Gastrocnemius medialis (tissue), 4 donors: ENCODE data around the gene PRICKLE4. TPM values are rescaled to one million over a fixed set of nuclear protein-coding genes. Genes with fewer than 3 reads are reported as not detected.

ENCODE experiments used
- ATAC-seq, 2 donors: fragments of 150-250 bp; one replicate each; pipeline ENCODE4 v1.9.1; 2016
- DNase-seq, 2 donors: peaks; one replicate each; pipeline ENCODE4 v3.0.0-alpha.2; 2019
- H3K27ac ChIP-seq, 4 donors: fragments of 200-600 bp; sonication (generic); 1 replicate in 1 of 4; 2 replicates in 3 of 4; pipeline ENCODE4 v1.5.1; 2016 to 2018; ENCODE audit warnings: mild to moderate bottlenecking in 2 of 4, moderate library complexity in 1 of 4
- H3K27me3 ChIP-seq, 3 donors: fragments of 200-600 bp; sonication (generic) in 2 of 3; 1 replicate in 1 of 3; 2 replicates in 2 of 3; pipeline versions ENCODE4 v1.5.1 to v1.6.0; 2016 to 2019; ENCODE audit warnings: mild to moderate bottlenecking in 1 of 3, moderate library complexity in 1 of 3
- H3K36me3 ChIP-seq, 2 donors: fragments of 200-600 bp; sonication (generic) in 1 of 2; one replicate each; pipeline ENCODE4 v1.5.1; 2017 to 2018
- H3K4me1 ChIP-seq, 2 donors: fragments of 200-600 bp; sonication (generic) in 1 of 2; one replicate each; pipeline ENCODE4 v1.5.1; 2016 to 2017; ENCODE audit warnings: mild to moderate bottlenecking in 2 of 2
- H3K4me3 ChIP-seq, 4 donors: fragments of 200-600 bp; sonication (generic) in 3 of 4; 1 replicate in 1 of 4; 2 replicates in 3 of 4; pipeline ENCODE4 v1.5.1; 2016 to 2019; ENCODE audit warnings: mild to moderate bottlenecking in 2 of 4
- H3K9me3 ChIP-seq, 3 donors: fragments of 200-600 bp; sonication (generic) in 2 of 3; 1 replicate in 1 of 3; 2 replicates in 2 of 3; pipeline ENCODE4 v1.5.1; 2016 to 2019
- CTCF ChIP-seq, 5 experiments: fragments of 450-650 bp in 3 of 5; fragments of 200-600 bp in 2 of 5; sonication (generic) in 2 of 5; IDR thresholded peaks in 4 of 5; conservative IDR thresholded peaks in 1 of 5; 1 replicate in 4 of 5; 2 replicates in 1 of 5; pipeline ENCODE4 v1.5.1; 2016 to 2019; ENCODE audit warnings: antibody characterized with exemption in 5 of 5, mild to moderate bottlenecking in 3 of 5, moderate library complexity in 3 of 5
- POLR2A ChIP-seq, 2 donors: fragments of 450-650 bp; IDR thresholded peaks; one replicate each; pipeline ENCODE4 v1.6.1; 2017; ENCODE audit warnings: antibody characterized with exemption in 2 of 2, mild to moderate bottlenecking in 2 of 2, moderate library complexity in 2 of 2
- in situ Hi-C, 4 donors: fragments of 200-750 bp; cut with MboI; loops; one replicate each; pipeline versions ENCODE4 v1.15.0 to v1.8.0; 2017; ENCODE audit warnings: low sequenced_read_pairs in 4 of 4
- intact Hi-C: fragments of 100-400 bp; cut with DNase I; formaldehyde crosslinking; loops from one replicate; pipeline ENCODE4 v1.15.1; 2023; ENCODE audit warnings: low total_unique reads
- total RNA-seq, 4 donors: library from RNA; depleted of rRNA; stranded (reverse); fragments of >200 nt; gene quantifications; one replicate each; pipeline versions ENCODE4 v1.1.0 to v1.2.3, GENCODE V29; 2016

The PRICKLE4 gene
- total RNA-seq, 4 donors from 2014 or later, result 0.59 to 6.2 (median 1.8) TPM

DNA sequence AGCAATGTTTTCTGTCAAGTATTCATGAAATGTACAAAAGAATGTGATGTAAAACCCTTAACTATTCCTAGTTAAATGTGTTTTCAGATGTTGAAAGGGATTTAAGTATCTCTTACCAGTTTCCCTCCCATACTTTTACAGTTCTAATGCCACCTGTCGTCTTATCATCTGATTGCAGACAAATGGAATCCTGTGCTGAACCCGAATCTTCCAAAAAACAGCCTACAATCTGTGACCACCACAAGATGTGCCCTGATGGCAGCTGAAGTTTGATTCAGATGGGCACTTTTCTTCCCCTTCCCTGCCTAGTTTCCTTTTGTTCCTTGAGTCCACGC lies 8.8 kb downstream of the PRICKLE4 start:
- Histone ChIP-seq H3K9me3 (no peaks in the 10 kb centered on the region), H3K27ac (peak overlapping the region in 1 of 4 donors; percentile 96), H3K36me3 (peaks cover 0 to 34% of the 10 kb centered on the region in 2 donors), H3K4me3 (no peak overlapping the region), H3K4me1 (peaks cover 21 to 30% of the 10 kb centered on the region in 2 donors), H3K27me3 (no peaks in the 10 kb centered on the region)
- in situ Hi-C loops (loop anchor here in 3 of 4 donors (10.0 kb wide), 2 partner anchors 135 to 255 kb away; partner anchors contain the start of genes BYSL (in 2 of the 3) and MED20 (in 2 of the 3)), intact Hi-C loops (loop anchor here (5.0 to 10.0 kb wide), 3 partner anchors 85 to 715 kb away; partner anchors contain the start of genes MRPS10, NFYA and OARD1)
- no peak for TF ChIP-seq POLR2A (IDR thresholded peaks at IDR 0.05)
- no peak for TF ChIP-seq CTCF (IDR thresholded peaks at IDR 0.05 in 4 of 5, conservative IDR thresholded peaks at IDR 0.05 in 1 of 5)
- ATAC-seq (no peak), DNase-seq (no peak)

GRCh38 chr6:41790045-41790444 lies 9.5 kb downstream of the PRICKLE4 start:
- in situ Hi-C loops (loop anchor here in 2 of 4 donors (10.0 kb wide), 2 partner anchors 115 to 135 kb away; partner anchors contain the start of genes BYSL (in 1 of the 2) and MED20 (in 1 of the 2)), intact Hi-C loops (no loop called here)
- Histone ChIP-seq H3K9me3 (no peaks in the 10 kb centered on the region), H3K4me1 (peaks cover 21 to 30% of the 10 kb centered on the region in 2 donors), H3K4me3 (no peak overlapping the region), H3K27me3 (no peaks in the 10 kb centered on the region), H3K27ac (no peak overlapping the region), H3K36me3 (peaks cover 0 to 34% of the 10 kb centered on the region in 2 donors)
- DNase-seq (no peak), ATAC-seq (no peak)
- TF ChIP-seq POLR2A (IDR thresholded peaks at IDR 0.05) (no peak), CTCF (IDR thresholded peaks at IDR 0.05 in 4 of 5, conservative IDR thresholded peaks at IDR 0.05 in 1 of 5) (no peak)

- Histone ChIP-seq H3K36me3 (peaks cover 0 to 43% of the 10 kb centered on the region in 2 donors), H3K27me3 (no peaks in the 10 kb centered on the region), H3K4me1 (peaks cover 12 to 21% of the 10 kb centered on the region in 2 donors), H3K4me3 (no peak overlapping the region), H3K9me3 (no peaks in the 10 kb centered on the region), H3K27ac (no peak overlapping the region)
- intact Hi-C loops (no loop called here), in situ Hi-C loops (loop anchor here in 2 of 4 donors (10.0 kb wide), 2 partner anchors 113 to 133 kb away; partner anchors contain the start of genes BYSL (in 1 of the 2) and MED20 (in 1 of the 2))
- ATAC-seq (no peak), DNase-seq (no peak)
- no peak for TF ChIP-seq CTCF (IDR thresholded peaks at IDR 0.05 in 4 of 5, conservative IDR thresholded peaks at IDR 0.05 in 1 of 5)
- TF ChIP-seq POLR2A (IDR thresholded peaks at IDR 0.05), result no peak
Measured at GRCh38 chr6:41791305-41791704, 10.7 kb downstream of the PRICKLE4 start.

DNA sequence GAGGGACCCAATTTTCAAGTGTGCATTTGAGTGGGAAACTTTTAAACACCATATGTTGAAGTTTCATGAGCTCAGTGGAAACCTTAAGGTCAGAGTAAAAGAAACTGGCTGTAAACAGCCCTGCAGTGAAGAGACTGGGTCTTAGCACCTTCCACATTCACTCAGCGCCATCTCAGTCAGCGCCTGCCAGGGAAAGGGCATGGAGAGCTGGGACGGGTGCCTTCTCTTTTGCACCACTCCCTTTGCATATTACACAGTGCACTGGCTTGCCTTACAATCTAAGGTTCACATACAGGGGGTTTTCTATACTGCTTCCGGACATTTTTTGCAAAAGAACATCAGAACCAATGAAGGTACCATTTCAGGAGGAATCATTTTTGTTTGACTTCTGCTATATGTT lies 11.4 kb downstream of the PRICKLE4 start:
- no peak for ATAC-seq
- TF ChIP-seq CTCF (IDR thresholded peaks at IDR 0.05 in 4 of 5, conservative IDR thresholded peaks at IDR 0.05 in 1 of 5) (no peak), POLR2A (IDR thresholded peaks at IDR 0.05) (no peak)
- Histone ChIP-seq H3K9me3 (no peaks in the 10 kb centered on the region), H3K4me1 (peaks cover 12 to 21% of the 10 kb centered on the region in 2 donors), H3K27me3 (no peaks in the 10 kb centered on the region), H3K4me3 (no peak overlapping the region), H3K27ac (no peak overlapping the region), H3K36me3 (peaks cover 0 to 46% of the 10 kb centered on the region in 2 donors)
- in situ Hi-C loops, result loop anchor here in 2 of 4 donors (10.0 kb wide), 2 partner anchors 113 to 133 kb away; partner anchors contain the start of genes BYSL (in 1 of the 2) and MED20 (in 1 of the 2)
- no peak for DNase-seq
- intact Hi-C loops, result no loop called here
